Muscle layer of colon (tissue), 2 donors: ENCODE results near the gene NPY4R.
"Not testable (repeated sequence)": the region's sequence is repeated elsewhere in the genome, so short reads cannot be mapped to it uniquely, and the experiment has no call there.

Source experiments
- H3K27ac ChIP-seq: one replicate; pipeline ENCODE4 v1.7.0; 2013; ENCODE audit warnings: low read depth, mild to moderate bottlenecking, low read length, moderate library complexity
- H3K27me3 ChIP-seq, 2 donors: one replicate each; pipeline ENCODE4 v1.7.0; 2013; ENCODE audit warnings: low read length in 2 of 2, mild to moderate bottlenecking in 2 of 2; ENCODE audit not compliant: insufficient read depth in 2 of 2, control insufficient read depth in 1 of 2
- H3K36me3 ChIP-seq: one replicate; pipeline ENCODE4 v1.7.0; 2013; ENCODE audit warnings: mild to moderate bottlenecking, low read length; ENCODE audit not compliant: insufficient read depth
- H3K4me1 ChIP-seq: one replicate; pipeline ENCODE4 v1.7.0; 2013; ENCODE audit warnings: mild to moderate bottlenecking, low read length; ENCODE audit not compliant: insufficient read depth
- H3K4me3 ChIP-seq, 2 donors: one replicate each; pipeline ENCODE4 v1.7.0; 2013; ENCODE audit warnings: low read length in 2 of 2, low read depth in 1 of 2, mild to moderate bottlenecking in 1 of 2, moderate library complexity in 1 of 2
- H3K9ac ChIP-seq: one replicate; pipeline ENCODE4 v1.7.0; 2013; ENCODE audit warnings: low read length
- H3K9me3 ChIP-seq: one replicate; pipeline ENCODE4 v1.7.0; 2013; ENCODE audit warnings: mild to moderate bottlenecking, low read length
- donor health status: abdominal sarcoma.
- donor health status: Adenocarcinoma of cecum.

NPY4R gene

DNA sequence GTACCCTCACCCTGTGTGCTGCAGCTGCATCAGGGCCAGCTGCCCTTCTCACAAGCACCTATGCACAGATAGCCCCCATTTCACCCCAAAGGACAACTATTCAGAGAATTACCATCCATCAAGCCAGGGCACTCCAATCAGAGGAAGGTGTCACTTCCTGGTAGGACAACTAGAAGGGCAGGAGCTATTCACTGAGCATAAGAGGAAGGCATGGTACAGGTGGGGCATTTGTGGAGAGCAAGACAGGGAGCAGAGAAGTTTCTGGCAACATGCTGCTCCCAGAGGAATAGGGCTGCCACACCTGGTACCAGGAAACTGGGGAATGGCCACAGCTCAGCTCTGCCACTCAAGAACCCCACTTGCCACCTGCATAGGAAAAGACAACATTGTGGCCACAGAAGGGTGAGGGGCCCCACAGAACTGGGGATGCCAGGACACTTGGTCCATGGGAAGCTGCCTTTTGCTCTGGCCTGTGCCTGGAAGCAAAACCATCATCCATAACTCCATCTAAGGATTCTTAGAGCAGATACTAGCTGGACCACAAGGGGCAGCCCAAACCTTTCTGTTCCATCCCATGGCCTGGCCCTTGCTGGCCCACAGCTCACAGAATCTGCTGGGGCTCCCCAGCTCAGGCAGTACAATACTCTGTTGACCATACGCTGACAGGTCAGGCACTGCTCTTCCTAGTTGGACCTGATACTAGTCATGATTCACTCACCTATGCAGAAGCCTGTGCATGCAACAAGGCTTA is 25.8 kb upstream of the NPY4R start:
- H3K4me1 ChIP-seq, H3K9me3 ChIP-seq, H3K27ac ChIP-seq, H3K36me3 ChIP-seq, H3K4me3 ChIP-seq, H3K27me3 ChIP-seq, H3K9ac ChIP-seq: not testable (repeated sequence)

DNA sequence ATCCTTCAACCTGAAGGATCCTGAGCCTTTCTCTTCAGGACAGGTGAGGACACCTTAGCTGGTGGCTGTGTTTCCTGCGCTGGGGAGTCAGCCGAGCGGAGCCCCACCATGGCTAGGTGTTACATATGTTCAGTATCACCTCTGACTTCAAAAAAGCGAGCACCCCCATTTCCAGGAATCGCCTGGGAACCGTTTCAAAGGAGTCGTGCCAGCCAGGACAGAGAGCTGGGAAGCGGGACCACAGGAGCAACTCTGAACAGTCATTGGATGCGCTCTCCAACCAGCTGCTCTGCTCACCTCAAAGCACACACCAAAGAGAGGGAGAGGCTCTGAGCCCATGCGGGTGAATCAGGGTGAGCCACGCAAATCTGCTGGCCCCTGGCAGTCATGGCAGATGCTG is 24.5 kb upstream of the NPY4R start:
- H3K4me1 ChIP-seq, H3K4me3 ChIP-seq, H3K27ac ChIP-seq, H3K36me3 ChIP-seq, H3K9ac ChIP-seq, H3K9me3 ChIP-seq, H3K27me3 ChIP-seq: not testable (repeated sequence)

DNA sequence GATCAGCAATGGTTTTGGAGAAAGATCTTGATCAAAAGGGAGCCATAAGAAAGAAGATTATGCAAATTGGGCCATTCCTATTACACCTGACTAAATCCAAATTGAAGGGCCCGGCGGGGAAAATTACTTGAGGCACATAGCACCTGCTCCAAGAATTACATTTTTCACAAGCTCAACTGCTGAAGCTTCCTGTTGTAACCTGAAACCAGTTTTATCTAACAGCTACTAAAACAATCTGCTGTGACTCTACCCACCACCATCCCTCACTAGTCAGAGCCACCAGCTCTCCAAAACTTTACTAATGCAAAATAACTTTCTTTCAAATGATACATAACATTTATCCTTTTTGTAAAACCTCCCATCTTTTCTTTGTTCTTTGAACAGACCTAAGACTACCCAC is 20.7 kb upstream of the NPY4R start:
- not testable (repeated sequence) for H3K9ac ChIP-seq, H3K27ac ChIP-seq, H3K4me1 ChIP-seq, H3K4me3 ChIP-seq, H3K27me3 ChIP-seq, H3K9me3 ChIP-seq, H3K36me3 ChIP-seq

DNA sequence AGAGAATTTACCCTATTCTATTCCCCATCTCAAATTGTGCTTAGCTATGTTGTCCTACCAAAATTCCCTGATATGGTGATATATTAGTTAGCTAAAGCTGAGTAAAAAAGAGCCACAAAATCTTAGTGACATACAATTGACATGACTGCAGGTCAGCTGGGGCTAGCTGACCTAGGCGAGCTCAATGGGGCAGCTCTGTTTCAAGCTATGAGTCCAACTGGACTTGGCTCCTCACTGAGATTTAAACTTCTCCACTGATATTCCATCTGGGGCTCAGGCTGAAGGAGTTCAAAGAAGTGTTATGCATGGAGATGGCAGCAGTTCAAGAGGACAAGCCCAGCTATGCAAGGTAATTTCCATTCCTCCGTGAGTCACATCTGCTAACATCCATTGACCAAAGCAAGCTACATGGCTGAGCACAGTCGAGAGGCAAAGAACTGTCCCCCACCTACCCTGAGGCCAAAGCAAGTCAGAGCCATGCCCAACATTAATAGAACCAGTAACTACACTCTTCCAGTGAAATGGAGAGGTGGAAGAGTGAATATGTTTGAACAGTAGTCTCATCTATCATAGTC is 9.1 kb upstream of the NPY4R start:
- H3K4me3 ChIP-seq, H3K27me3 ChIP-seq, H3K36me3 ChIP-seq, H3K27ac ChIP-seq, H3K9me3 ChIP-seq, H3K4me1 ChIP-seq, H3K9ac ChIP-seq: not testable (repeated sequence)

DNA sequence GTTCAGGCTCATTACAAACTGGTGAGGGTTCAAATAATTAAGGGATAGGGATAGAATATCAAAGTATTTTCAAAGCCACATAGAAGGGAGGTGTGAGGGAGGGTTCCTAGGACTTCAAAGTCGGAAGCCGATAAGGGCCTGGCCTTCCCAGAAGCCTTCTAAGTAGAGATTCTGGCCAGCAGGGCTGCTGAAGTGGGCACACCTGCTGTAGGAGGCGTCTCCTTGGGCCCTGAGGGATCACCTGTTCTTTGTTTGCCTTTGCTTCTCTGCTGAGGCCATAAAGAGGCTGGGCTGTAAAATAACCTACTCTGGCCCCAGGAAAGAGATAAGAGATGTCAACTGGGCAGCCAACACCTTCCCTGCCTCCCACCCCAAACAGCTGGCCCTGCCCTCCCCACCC is 8.0 kb upstream of the NPY4R start:
- not testable (repeated sequence) for H3K9me3 ChIP-seq, H3K4me3 ChIP-seq, H3K27me3 ChIP-seq, H3K36me3 ChIP-seq, H3K9ac ChIP-seq, H3K27ac ChIP-seq, H3K4me1 ChIP-seq

DNA sequence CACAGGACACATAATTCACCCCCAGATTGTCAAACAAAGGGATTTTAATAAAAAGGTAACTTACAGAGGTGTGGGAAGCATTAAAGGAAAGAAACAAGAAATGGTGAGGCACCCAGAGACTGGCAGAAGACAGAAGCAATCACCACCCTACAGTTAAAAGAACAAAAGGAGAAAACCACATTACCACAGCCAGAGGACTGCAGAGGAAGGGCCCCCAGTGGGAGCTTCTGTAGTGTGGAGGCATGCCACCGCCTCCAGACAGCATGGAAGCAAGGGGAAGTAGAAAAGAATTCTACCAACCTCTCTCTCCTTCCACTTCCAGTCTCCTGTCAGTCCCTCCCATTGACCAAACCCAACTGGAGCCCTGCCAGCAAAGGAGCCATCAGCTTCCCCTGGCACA is 4.4 kb upstream of the NPY4R start:
- not testable (repeated sequence) for H3K27ac ChIP-seq, H3K4me3 ChIP-seq, H3K4me1 ChIP-seq, H3K36me3 ChIP-seq, H3K9me3 ChIP-seq, H3K27me3 ChIP-seq, H3K9ac ChIP-seq

DNA sequence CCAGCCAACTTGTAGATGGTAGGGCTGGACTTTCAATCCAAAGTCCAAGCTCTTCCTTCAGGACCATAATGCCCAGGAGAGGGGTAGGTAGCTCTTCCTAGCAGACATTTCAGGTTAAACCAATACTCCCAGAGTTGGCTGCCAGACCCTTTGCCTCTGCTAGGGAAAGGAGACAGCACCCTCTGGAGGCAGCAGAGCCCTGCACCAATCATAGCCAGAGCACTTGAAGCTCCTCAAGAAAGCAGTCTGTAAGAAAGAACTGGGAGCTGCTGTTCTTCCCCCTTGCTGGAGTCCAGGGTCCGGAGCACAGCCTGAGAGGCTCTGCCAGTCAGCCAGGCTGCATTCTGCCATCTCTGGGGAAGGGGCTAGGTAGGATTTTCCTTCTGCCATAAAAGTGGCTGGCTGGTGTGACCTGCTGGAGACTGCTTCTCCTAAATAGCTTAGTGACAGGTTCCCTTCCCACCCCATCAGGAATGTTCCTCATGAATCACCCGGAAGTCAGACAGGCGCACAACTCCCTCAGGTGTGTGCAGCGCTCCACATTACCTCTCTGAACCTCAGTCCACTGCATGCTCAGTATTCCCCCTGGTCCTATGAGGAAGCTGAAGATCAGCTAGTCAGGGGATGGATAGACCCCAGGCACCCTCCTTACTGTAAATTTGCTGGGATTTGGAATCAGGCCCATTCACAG is 2.5 kb upstream of the NPY4R start:
- H3K27me3 ChIP-seq, H3K9me3 ChIP-seq, H3K27ac ChIP-seq, H3K36me3 ChIP-seq, H3K9ac ChIP-seq, H3K4me3 ChIP-seq, H3K4me1 ChIP-seq: not testable (repeated sequence)

DNA sequence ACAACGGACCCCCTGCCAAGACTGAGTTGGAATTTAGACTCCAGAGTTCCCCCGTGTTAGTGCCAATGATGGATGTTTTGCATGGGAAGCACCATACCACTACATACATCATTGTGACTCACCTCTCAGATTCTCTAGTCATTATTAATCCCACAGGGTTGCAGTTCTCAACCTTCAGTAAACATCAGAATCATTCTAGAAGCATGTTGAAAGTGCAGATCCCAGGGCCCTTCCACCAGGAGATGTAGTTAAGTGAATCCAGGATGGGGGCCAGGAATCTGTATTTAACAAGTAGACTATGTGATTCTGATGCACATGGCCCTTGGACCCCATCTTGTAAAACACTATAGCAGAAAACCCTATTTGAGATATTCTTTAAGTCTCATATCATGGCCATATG is 2.1 kb downstream of the NPY4R start:
- not testable (repeated sequence) for H3K9ac ChIP-seq, H3K27me3 ChIP-seq

DNA sequence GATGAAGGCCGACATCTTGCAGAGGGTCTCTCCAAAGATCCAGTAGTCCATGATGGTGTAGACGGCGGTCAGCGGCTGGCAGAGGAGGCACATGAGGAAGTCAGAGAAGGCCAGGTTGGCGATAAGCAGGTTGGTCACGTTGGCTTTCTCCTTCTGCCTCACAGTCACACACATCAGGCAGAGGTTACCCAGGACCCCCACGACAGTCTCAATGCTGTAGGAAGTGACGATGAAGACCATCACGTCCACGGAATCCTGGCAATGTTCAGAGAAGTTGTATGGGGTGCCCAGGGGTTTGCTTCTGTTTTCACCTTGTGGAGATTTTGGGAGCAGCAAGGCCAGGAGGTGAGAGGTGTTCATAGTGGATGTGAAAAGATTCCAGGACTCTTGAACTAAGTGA is 3.5 kb downstream of the NPY4R start:
- H3K4me3 ChIP-seq, H3K9ac ChIP-seq, H3K27me3 ChIP-seq, H3K36me3 ChIP-seq, H3K9me3 ChIP-seq, H3K27ac ChIP-seq, H3K4me1 ChIP-seq: not testable (repeated sequence)

More for the DNA sequence above, 2.1 kb downstream of the NPY4R start:
- H3K27ac ChIP-seq, H3K4me1 ChIP-seq, H3K36me3 ChIP-seq, H3K9me3 ChIP-seq, H3K4me3 ChIP-seq: not testable (repeated sequence)

DNA sequence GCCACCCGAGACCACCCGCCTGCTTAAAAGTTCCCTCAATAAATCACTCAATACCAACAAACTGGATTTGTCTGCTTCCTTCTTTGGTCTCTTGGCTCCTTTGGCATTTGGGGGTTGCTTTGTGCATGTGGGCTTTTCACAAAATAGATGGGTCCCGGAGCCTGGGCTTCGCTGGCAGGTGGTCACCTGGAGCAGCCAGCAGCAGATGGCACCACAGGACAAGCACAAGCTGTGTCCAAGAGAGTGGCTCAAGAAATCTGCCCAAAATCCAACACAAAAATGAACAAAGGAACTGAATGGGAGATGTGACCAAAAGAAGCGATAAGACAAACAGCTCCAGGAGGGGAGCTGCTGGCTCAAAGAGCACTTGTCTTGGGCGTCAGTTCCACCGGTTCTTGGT is 6.2 kb downstream of the NPY4R start:
- H3K36me3 ChIP-seq, H3K9me3 ChIP-seq, H3K9ac ChIP-seq, H3K27me3 ChIP-seq, H3K4me1 ChIP-seq, H3K27ac ChIP-seq, H3K4me3 ChIP-seq: not testable (repeated sequence)

DNA sequence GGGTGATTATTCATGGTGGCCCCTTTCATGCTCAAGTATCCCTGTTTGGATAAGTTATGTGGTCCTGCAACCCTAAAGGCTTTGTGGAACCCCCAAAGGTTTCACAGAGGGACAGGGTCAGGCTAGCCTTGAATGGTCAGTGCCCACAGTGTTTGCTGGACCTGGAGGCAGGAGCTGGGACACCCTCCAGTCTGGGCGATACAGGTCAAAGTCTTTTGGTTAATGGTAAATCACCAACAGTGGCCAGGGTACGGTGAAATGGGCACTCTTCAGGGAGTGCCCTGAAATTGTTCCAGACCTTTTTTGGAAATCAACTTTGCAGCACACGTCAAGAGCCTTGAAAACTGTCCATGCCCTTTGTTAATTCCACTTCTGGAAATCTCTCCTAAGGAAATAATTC is 8.7 kb downstream of the NPY4R start:
- H3K4me1 ChIP-seq, H3K9ac ChIP-seq, H3K4me3 ChIP-seq, H3K27ac ChIP-seq, H3K36me3 ChIP-seq, H3K27me3 ChIP-seq, H3K9me3 ChIP-seq: not testable (repeated sequence)

DNA sequence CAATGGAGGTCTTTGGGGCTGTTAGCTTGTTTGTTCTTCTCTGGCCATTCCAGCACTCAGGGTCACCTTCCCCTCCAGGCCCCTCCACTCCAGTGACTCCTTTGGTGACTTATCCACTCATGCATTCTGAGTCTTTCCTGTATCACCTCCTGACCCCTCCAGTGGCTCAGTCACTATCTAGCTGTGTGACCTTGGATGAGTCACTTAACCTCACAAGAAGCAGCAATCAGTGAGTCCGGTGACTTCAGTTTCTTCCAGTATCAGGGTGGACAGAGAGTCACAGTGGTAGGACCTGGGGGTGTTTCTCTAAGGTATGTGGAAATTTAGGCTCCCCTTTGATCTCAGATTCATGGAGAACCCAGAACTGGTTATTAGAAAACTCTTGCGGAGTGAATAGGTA is 9.8 kb downstream of the NPY4R start:
- not testable (repeated sequence) for H3K9ac ChIP-seq, H3K27me3 ChIP-seq, H3K4me3 ChIP-seq, H3K4me1 ChIP-seq, H3K27ac ChIP-seq, H3K36me3 ChIP-seq, H3K9me3 ChIP-seq
